ENCODE measurements around the gene ING1.
A peak's percentile ranks its signal among the peaks of the same experiment; 100 is the strongest.

Gene ING1

DNA sequence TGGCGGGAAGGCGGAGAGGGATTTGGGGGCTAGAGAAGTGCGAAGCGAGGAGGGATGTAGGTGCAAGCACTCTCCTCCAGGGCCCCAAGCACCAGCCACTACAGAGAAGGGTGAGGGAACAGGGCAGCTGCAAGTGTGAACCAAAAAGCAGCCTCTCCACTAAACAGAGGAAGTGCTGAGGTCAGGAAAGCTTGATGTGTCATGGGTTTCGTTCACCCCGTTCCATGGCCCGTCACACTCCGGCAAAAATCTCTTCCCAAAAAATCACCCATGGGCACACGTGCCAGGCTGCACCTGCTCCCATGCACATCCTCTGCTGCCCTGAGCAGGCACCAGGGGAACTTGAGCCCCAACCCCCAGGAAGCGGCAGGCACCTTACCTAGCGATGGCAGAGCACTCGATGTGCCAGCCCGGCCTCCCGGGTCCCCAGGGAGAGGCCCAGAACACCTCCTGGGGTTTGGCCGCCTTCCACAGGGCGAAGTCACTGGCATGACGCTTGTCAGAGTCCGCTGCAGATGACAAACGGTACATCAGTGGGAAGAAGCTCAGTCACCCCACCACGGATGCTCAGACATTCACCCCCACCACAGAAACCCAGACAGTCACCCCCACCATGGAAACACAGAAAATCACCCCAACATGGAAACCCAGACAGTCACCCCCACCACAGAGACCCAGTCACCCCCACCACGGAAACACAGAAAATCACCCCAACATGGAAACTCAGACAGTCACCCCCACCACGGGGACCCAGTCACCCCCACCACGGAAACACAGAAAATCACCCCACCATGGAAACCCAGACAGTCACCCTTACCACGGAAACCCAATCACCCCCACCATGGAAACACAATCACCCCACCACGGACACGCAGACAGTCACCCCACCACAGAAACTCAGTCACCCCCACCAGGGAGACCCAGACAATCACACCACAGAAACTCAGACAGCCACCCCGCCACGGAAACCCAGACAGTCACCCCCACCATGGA is 36.6 kb upstream of the ING1 start:
- no peak overlapping the region for H3K4me2 ChIP-seq (ENCODE audit: low read depth, low read length, poor library complexity, severe bottlenecking)
- no peaks in the 10 kb centered on the region for H3K9me2 ChIP-seq (replicated peaks; ENCODE audit: low read depth, low read length)
- no peaks in the 10 kb centered on the region for H4K20me1 ChIP-seq (ENCODE audit: insufficient read depth, low read length, poor library complexity, severe bottlenecking)
- peaks cover 21% of the 10 kb centered on the region; the same call in 1 of the 2 replicates for H3K36me3 ChIP-seq (ENCODE audit: insufficient read depth, low read length)
- TF ChIP-seq EZH2phosphoT487 (IDR thresholded peaks at IDR 0.05; ENCODE audit: borderline replicate concordance) (no peak), CTCF (conservative IDR thresholded peaks at IDR 0.05; ENCODE audit: low read length) (no peak)
- H3K4me1 ChIP-seq (ENCODE audit: insufficient read depth, low read length, poor library complexity, severe bottlenecking): no peaks in the 10 kb centered on the region
- H3K9me3 ChIP-seq (ENCODE audit: insufficient read depth, low read depth, low read length): no peaks in the 10 kb centered on the region
- H3K9ac ChIP-seq (ENCODE audit: low read depth, low read length, poor library complexity, severe bottlenecking): no peak overlapping the region
- H3F3A ChIP-seq (ENCODE audit: low read depth): no peaks in the 10 kb centered on the region
- H3K4me3 ChIP-seq (ENCODE audit: low read length, poor library complexity, severe bottlenecking): no peak overlapping the region
- no peaks in the 10 kb centered on the region for H3K79me2 ChIP-seq (ENCODE audit: insufficient read depth, low read length)
- no peaks in the 10 kb centered on the region for H3K27me3 ChIP-seq (ENCODE audit: insufficient read depth, low read length, poor library complexity, severe bottlenecking)
- H2AFZ ChIP-seq (ENCODE audit: low read length): no peak overlapping the region

GRCh38 chr13:110677731-110678545 is 35.6 kb upstream of the ING1 start:
- Histone ChIP-seq H2AFZ (ENCODE audit: low read length) (no peak overlapping the region), H3K4me2 (ENCODE audit: low read depth, low read length, poor library complexity, severe bottlenecking) (no peak overlapping the region), H3K9ac (ENCODE audit: low read depth, low read length, poor library complexity, severe bottlenecking) (no peak overlapping the region), H3K36me3 (ENCODE audit: insufficient read depth, low read length) (peaks cover 31% of the 10 kb centered on the region; the same call in 1 of the 2 replicates), H3K79me2 (ENCODE audit: insufficient read depth, low read length) (no peaks in the 10 kb centered on the region), H3K27me3 (ENCODE audit: insufficient read depth, low read length, poor library complexity, severe bottlenecking) (no peaks in the 10 kb centered on the region), H3F3A (ENCODE audit: low read depth) (no peaks in the 10 kb centered on the region), H3K4me3 (ENCODE audit: low read length, poor library complexity, severe bottlenecking) (no peak overlapping the region), H4K20me1 (ENCODE audit: insufficient read depth, low read length, poor library complexity, severe bottlenecking) (no peaks in the 10 kb centered on the region), H3K9me2 (replicated peaks; ENCODE audit: low read depth, low read length) (no peaks in the 10 kb centered on the region), H3K9me3 (ENCODE audit: insufficient read depth, low read depth, low read length) (no peaks in the 10 kb centered on the region), H3K4me1 (ENCODE audit: insufficient read depth, low read length, poor library complexity, severe bottlenecking) (no peaks in the 10 kb centered on the region)
- TF ChIP-seq EZH2phosphoT487 (IDR thresholded peaks at IDR 0.05; ENCODE audit: borderline replicate concordance) (no peak), CTCF (conservative IDR thresholded peaks at IDR 0.05; ENCODE audit: low read length) (no peak)

GRCh38 chr13:110680852-110681251 is 32.6 kb upstream of the ING1 start:
- Histone ChIP-seq H2AFZ (ENCODE audit: low read length) (no peak overlapping the region), H3K9me2 (replicated peaks; ENCODE audit: low read depth, low read length) (no peaks in the 10 kb centered on the region), H3K4me2 (ENCODE audit: low read depth, low read length, poor library complexity, severe bottlenecking) (no peak overlapping the region), H3K9ac (ENCODE audit: low read depth, low read length, poor library complexity, severe bottlenecking) (no peak overlapping the region), H3F3A (ENCODE audit: low read depth) (no peaks in the 10 kb centered on the region), H3K4me1 (ENCODE audit: insufficient read depth, low read length, poor library complexity, severe bottlenecking) (no peaks in the 10 kb centered on the region), H3K36me3 (ENCODE audit: insufficient read depth, low read length) (peaks cover 48% of the 10 kb centered on the region; the same call in 1 of the 2 replicates), H3K4me3 (ENCODE audit: low read length, poor library complexity, severe bottlenecking) (no peak overlapping the region), H3K27me3 (ENCODE audit: insufficient read depth, low read length, poor library complexity, severe bottlenecking) (no peaks in the 10 kb centered on the region), H3K79me2 (ENCODE audit: insufficient read depth, low read length) (no peaks in the 10 kb centered on the region), H3K9me3 (ENCODE audit: insufficient read depth, low read depth, low read length) (no peaks in the 10 kb centered on the region), H4K20me1 (ENCODE audit: insufficient read depth, low read length, poor library complexity, severe bottlenecking) (no peaks in the 10 kb centered on the region)
- TF ChIP-seq CTCF (conservative IDR thresholded peaks at IDR 0.05; ENCODE audit: low read length) (peak; percentile 48), EZH2phosphoT487 (IDR thresholded peaks at IDR 0.05; ENCODE audit: borderline replicate concordance) (no peak)

All from Loucy (cell line).